ENCODE results near the gene JAM3.

JAM3 gene

GRCh38 chr11:134126217-134126822, 57.4 kb downstream of the JAM3 start:
- Mint-ChIP-seq H3K27me3 (peaks cover 39% of the 10 kb centered on the region), H3K9me3 (peaks cover 2% of the 10 kb centered on the region), H3K4me1 (ENCODE audit: low read depth) (peaks cover 12% of the 10 kb centered on the region), H3K27ac (no peak overlapping the region), H3K36me3 (ENCODE audit: low read depth) (peaks cover 2% of the 10 kb centered on the region), H3K4me3 (no peak overlapping the region)

GRCh38 chr11:134131628-134132244, 62.9 kb downstream of the JAM3 start:
- Mint-ChIP-seq H3K27ac (no peak overlapping the region), H3K27me3 (no peaks in the 10 kb centered on the region), H3K36me3 (ENCODE audit: low read depth) (peaks cover 10% of the 10 kb centered on the region), H3K4me3 (no peak overlapping the region), H3K4me1 (ENCODE audit: low read depth) (no peaks in the 10 kb centered on the region), H3K9me3 (peaks cover 18% of the 10 kb centered on the region)

DNA sequence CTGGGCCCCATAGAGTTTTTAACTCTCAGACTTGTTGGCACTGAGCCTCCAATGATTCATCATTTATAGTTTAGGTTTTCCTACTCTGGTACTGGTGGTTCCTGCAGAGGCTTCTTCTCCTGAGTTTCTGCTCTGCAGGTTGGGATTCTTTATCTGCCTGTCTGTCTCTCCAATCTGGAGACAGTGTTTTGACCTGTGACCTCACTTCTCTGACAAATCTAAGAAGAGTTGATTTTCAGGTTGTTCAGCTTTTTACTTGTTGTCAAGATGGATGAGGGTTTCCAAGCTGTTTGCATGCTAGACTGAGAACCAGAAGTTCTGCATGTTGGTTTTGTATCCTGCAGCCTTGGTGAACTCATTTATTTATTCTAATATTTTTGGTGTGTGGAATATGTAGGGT, 63.9 kb downstream of the JAM3 start:
- H3K9me3 Mint-ChIP-seq = peaks cover 18% of the 10 kb centered on the region
- no peak overlapping the region for H3K27ac Mint-ChIP-seq
- H3K36me3 Mint-ChIP-seq (ENCODE audit: low read depth) = peaks cover 10% of the 10 kb centered on the region
- H3K27me3 Mint-ChIP-seq = no peaks in the 10 kb centered on the region
- H3K4me3 Mint-ChIP-seq = no peak overlapping the region
- no peaks in the 10 kb centered on the region for H3K4me1 Mint-ChIP-seq (ENCODE audit: low read depth)

DNA sequence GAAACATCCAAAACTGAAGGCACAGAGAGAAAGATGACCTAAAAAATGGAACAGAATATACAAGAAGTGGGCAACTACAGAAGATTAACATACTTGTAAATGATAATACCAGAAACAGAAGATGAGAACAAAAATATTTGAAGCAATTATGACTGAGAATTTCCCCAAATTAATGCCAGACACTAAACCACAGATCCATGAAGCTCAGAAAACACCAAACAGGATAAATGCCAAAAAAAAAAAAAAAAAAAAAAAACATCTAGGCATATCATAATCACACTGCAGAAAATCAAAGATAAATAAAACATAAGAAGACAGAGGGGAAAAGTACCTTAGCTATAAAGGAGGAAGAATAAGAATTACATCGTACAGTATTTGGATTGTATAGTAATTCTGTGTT, 65.3 kb downstream of the JAM3 start:
- no peak overlapping the region for H3K4me3 Mint-ChIP-seq
- peaks cover 10% of the 10 kb centered on the region for H3K36me3 Mint-ChIP-seq (ENCODE audit: low read depth)
- peaks cover 18% of the 10 kb centered on the region for H3K9me3 Mint-ChIP-seq
- no peaks in the 10 kb centered on the region for H3K27me3 Mint-ChIP-seq
- peaks cover 1% of the 10 kb centered on the region for H3K4me1 Mint-ChIP-seq (ENCODE audit: low read depth)
- H3K27ac Mint-ChIP-seq = no peak overlapping the region

DNA sequence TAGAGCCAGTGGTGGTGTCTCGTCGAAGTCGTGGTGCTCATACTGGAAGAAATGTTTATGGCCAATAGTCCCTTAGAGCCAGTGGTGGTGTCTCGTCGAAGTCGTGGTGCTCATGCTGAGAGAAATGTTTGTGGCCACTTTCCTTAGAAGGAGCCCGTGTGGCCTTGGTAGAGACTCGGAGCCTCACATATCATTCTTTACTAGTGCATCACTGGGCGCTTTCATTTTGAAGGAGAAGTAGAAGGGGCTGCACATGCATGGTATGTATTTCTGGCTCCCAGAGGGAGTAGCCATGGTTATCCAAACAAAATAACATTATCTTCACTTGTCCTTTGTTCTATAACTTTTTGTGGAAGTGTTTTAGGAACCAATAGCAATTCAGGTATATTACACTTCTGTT, 69.5 kb downstream of the JAM3 start:
- H3K4me3 Mint-ChIP-seq = no peak overlapping the region
- no peaks in the 10 kb centered on the region for H3K36me3 Mint-ChIP-seq (ENCODE audit: low read depth)
- H3K9me3 Mint-ChIP-seq = peaks cover 7% of the 10 kb centered on the region
- no peak overlapping the region for H3K27ac Mint-ChIP-seq
- peaks cover 8% of the 10 kb centered on the region for H3K4me1 Mint-ChIP-seq (ENCODE audit: low read depth)
- H3K27me3 Mint-ChIP-seq = no peaks in the 10 kb centered on the region

- H3K27ac Mint-ChIP-seq = no peak overlapping the region
- H3K9me3 Mint-ChIP-seq = no peaks in the 10 kb centered on the region
- H3K4me3 Mint-ChIP-seq = no peak overlapping the region
- H3K27me3 Mint-ChIP-seq = no peaks in the 10 kb centered on the region
- peaks cover 7% of the 10 kb centered on the region for H3K36me3 Mint-ChIP-seq (ENCODE audit: low read depth)
- peaks cover 8% of the 10 kb centered on the region for H3K4me1 Mint-ChIP-seq (ENCODE audit: low read depth)
Measured at GRCh38 chr11:134139303-134139872, 70.5 kb downstream of the JAM3 start.

- Mint-ChIP-seq H3K4me3 (no peak overlapping the region), H3K4me1 (ENCODE audit: low read depth) (peaks cover 8% of the 10 kb centered on the region), H3K9me3 (no peaks in the 10 kb centered on the region), H3K36me3 (ENCODE audit: low read depth) (peaks cover 7% of the 10 kb centered on the region), H3K27me3 (no peaks in the 10 kb centered on the region), H3K27ac (no peak overlapping the region)
Measured at GRCh38 chr11:134139873-134140331, 71.0 kb downstream of the JAM3 start.

DNA sequence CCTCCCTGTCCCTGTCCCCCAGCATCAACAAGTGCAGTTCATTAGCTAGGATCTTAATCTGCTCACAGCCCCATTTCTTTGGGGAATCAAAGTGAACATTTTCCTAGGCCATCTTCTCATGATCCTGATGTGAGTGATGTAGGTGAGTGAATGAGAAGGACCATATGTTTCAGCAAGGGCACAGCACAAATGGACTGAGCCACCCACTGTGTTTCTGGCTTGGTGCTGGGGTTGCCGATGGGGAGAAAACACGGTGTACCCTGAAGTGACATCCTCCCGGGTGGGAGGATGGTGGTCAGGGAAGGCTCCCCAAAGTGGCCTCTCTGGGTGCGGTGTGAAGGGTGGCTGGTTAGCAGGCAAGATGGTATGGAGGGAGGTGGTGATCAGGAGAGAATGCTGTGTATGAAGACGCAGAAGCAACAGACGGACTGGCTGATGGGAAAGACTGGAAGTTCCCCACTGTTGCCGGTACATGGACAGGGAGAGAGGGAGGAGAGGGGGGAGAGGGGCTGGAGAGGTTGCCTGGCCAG, 72.2 kb downstream of the JAM3 start:
- no peak overlapping the region for H3K4me3 Mint-ChIP-seq
- H3K27ac Mint-ChIP-seq = no peak overlapping the region
- H3K9me3 Mint-ChIP-seq = no peaks in the 10 kb centered on the region

GRCh38 chr11:134142536-134142935, 73.7 kb downstream of the JAM3 start:
- no peak overlapping the region for H3K4me3 Mint-ChIP-seq
- no peaks in the 10 kb centered on the region for H3K9me3 Mint-ChIP-seq
- no peak overlapping the region for H3K27ac Mint-ChIP-seq
- peaks cover 8% of the 10 kb centered on the region for H3K4me1 Mint-ChIP-seq (ENCODE audit: low read depth)
- H3K36me3 Mint-ChIP-seq (ENCODE audit: low read depth) = peaks cover 10% of the 10 kb centered on the region
- H3K27me3 Mint-ChIP-seq = no peaks in the 10 kb centered on the region

More for the DNA sequence above, 72.2 kb downstream of the JAM3 start:
- Mint-ChIP-seq H3K36me3 (ENCODE audit: low read depth) (peaks cover 7% of the 10 kb centered on the region), H3K27me3 (no peaks in the 10 kb centered on the region), H3K4me1 (ENCODE audit: low read depth) (peaks cover 8% of the 10 kb centered on the region)

- H3K4me1 Mint-ChIP-seq (ENCODE audit: low read depth) = peaks cover 8% of the 10 kb centered on the region
- H3K27ac Mint-ChIP-seq = peak overlapping the region; percentile 32
- H3K9me3 Mint-ChIP-seq = no peaks in the 10 kb centered on the region
- no peaks in the 10 kb centered on the region for H3K27me3 Mint-ChIP-seq
- H3K4me3 Mint-ChIP-seq = no peak overlapping the region
- peaks cover 16% of the 10 kb centered on the region for H3K36me3 Mint-ChIP-seq (ENCODE audit: low read depth)
Measured at GRCh38 chr11:134143801-134144200, 74.9 kb downstream of the JAM3 start.

GRCh38 chr11:134144744-134145143, 75.9 kb downstream of the JAM3 start:
- no peak overlapping the region for H3K4me3 Mint-ChIP-seq
- H3K4me1 Mint-ChIP-seq (ENCODE audit: low read depth) = peaks cover 1% of the 10 kb centered on the region
- no peaks in the 10 kb centered on the region for H3K27me3 Mint-ChIP-seq
- H3K27ac Mint-ChIP-seq = no peak overlapping the region
- H3K9me3 Mint-ChIP-seq = no peaks in the 10 kb centered on the region
- H3K36me3 Mint-ChIP-seq (ENCODE audit: low read depth) = peaks cover 26% of the 10 kb centered on the region

DNA sequence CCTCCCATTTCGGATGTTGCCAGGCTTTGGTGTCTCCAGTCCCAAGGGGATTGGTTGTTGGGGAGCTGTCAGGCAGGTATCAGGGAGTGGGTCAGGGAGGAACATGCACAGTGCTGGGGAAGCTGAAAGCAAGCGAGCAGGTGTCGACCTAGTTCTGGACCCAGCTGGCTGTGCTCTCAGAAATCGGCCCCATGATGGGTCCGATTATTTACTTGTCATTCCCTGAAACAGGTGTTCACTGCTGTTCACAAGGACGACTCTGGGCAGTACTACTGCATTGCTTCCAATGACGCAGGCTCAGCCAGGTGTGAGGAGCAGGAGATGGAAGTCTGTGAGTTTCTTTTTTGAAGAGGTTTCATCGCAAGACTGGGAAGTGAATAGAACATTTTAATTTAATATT, 76.8 kb downstream of the JAM3 start:
- peaks cover 28% of the 10 kb centered on the region for H3K36me3 Mint-ChIP-seq (ENCODE audit: low read depth)
- H3K27me3 Mint-ChIP-seq = no peaks in the 10 kb centered on the region
- H3K27ac Mint-ChIP-seq = no peak overlapping the region
- H3K4me3 Mint-ChIP-seq = no peak overlapping the region
- no peaks in the 10 kb centered on the region for H3K4me1 Mint-ChIP-seq (ENCODE audit: low read depth)
- no peaks in the 10 kb centered on the region for H3K9me3 Mint-ChIP-seq

- H3K27me3 Mint-ChIP-seq = no peaks in the 10 kb centered on the region
- peaks cover 37% of the 10 kb centered on the region for H3K36me3 Mint-ChIP-seq (ENCODE audit: low read depth)
- H3K4me3 Mint-ChIP-seq = no peak overlapping the region
- no peaks in the 10 kb centered on the region for H3K9me3 Mint-ChIP-seq
- no peaks in the 10 kb centered on the region for H3K4me1 Mint-ChIP-seq (ENCODE audit: low read depth)
- no peak overlapping the region for H3K27ac Mint-ChIP-seq
Measured at GRCh38 chr11:134146598-134146997, 77.7 kb downstream of the JAM3 start.

DNA sequence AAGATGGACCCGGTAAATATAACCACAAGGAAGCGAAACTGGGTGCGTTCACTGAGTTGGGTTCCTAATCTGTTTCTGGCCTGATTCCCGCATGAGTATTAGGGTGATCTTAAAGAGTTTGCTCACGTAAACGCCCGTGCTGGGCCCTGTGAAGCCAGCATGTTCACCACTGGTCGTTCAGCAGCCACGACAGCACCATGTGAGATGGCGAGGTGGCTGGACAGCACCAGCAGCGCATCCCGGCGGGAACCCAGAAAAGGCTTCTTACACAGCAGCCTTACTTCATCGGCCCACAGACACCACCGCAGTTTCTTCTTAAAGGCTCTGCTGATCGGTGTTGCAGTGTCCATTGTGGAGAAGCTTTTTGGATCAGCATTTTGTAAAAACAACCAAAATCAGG, 80.5 kb downstream of the JAM3 start:
- H3K27me3 Mint-ChIP-seq = no peaks in the 10 kb centered on the region
- H3K9me3 Mint-ChIP-seq = no peaks in the 10 kb centered on the region
- H3K4me3 Mint-ChIP-seq = no peak overlapping the region
- H3K36me3 Mint-ChIP-seq (ENCODE audit: low read depth) = peaks cover 50% of the 10 kb centered on the region
- H3K27ac Mint-ChIP-seq = no peak overlapping the region
- no peaks in the 10 kb centered on the region for H3K4me1 Mint-ChIP-seq (ENCODE audit: low read depth)

DNA sequence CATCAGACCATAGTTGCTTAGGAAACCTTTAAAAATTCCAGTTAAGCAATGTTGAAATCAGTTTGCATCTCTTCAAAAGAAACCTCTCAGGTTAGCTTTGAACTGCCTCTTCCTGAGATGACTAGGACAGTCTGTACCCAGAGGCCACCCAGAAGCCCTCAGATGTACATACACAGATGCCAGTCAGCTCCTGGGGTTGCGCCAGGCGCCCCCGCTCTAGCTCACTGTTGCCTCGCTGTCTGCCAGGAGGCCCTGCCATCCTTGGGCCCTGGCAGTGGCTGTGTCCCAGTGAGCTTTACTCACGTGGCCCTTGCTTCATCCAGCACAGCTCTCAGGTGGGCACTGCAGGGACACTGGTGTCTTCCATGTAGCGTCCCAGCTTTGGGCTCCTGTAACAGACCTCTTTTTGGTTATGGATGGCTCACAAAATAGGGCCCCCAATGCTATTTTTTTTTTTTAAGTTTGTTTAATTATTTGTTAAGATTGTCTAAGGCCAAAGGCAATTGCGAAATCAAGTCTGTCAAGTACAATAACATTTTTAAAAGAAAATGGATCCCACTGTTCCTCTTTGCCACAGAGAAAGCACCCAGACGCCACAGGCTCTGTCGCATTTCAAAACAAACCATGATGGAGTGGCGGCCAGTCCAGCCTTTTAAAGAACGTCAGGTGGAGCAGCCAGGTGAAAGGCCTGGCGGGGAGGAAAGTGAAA, 81.5 kb downstream of the JAM3 start:
- H3K36me3 Mint-ChIP-seq (ENCODE audit: low read depth) = peaks cover 59% of the 10 kb centered on the region

More for the DNA sequence above, 81.5 kb downstream of the JAM3 start:
- no peaks in the 10 kb centered on the region for H3K27me3 Mint-ChIP-seq
- no peaks in the 10 kb centered on the region for H3K4me1 Mint-ChIP-seq (ENCODE audit: low read depth)
- no peaks in the 10 kb centered on the region for H3K9me3 Mint-ChIP-seq
- no peak overlapping the region for H3K27ac Mint-ChIP-seq
- no peak overlapping the region for H3K4me3 Mint-ChIP-seq

Data from stimulated activated naive CD8-positive, alpha-beta T cell treated with anti-CD3 and anti-CD28 coated beads, Interleukin-15, Interleukin-2, amounts not matched to agents 100 ng/mL and 50 ng/mL, for 24 hours (primary cell).